ENCODE data around the gene C18orf63.

Gene C18orf63

GRCh38 chr18:74291771-74292540 is 23.7 kb upstream of the C18orf63 start, which contains the start of gene CYB5A (continued):
- no peak for TF ChIP-seq ZNF280D (tag by site-specific recombination; IDR thresholded peaks at IDR 0.05)
- 0 out of 2 replicates have a peak, but pooled peaks have one; percentile 25 for TF ChIP-seq BCL11B (tag by site-specific recombination; IDR thresholded peaks at IDR 0.05; ENCODE audit: low read depth)
- TF ChIP-seq ZNF311 (tag by site-specific recombination; IDR thresholded peaks at IDR 0.05; ENCODE audit: borderline replicate concordance): no peak
- no peak for TF ChIP-seq ZNF184 (tag by site-specific recombination; IDR thresholded peaks at IDR 0.05)
- TF ChIP-seq ZNF544 (tag by site-specific recombination; IDR thresholded peaks at IDR 0.05): no peak
- peak; percentile 91 for TF ChIP-seq ZFHX2 (tag by site-specific recombination; conservative IDR thresholded peaks at IDR 0.05)
- peak; percentile 75 for TF ChIP-seq ZBTB20 (tag by site-specific recombination; IDR thresholded peaks at IDR 0.05)
- TF ChIP-seq, protein P1, sequence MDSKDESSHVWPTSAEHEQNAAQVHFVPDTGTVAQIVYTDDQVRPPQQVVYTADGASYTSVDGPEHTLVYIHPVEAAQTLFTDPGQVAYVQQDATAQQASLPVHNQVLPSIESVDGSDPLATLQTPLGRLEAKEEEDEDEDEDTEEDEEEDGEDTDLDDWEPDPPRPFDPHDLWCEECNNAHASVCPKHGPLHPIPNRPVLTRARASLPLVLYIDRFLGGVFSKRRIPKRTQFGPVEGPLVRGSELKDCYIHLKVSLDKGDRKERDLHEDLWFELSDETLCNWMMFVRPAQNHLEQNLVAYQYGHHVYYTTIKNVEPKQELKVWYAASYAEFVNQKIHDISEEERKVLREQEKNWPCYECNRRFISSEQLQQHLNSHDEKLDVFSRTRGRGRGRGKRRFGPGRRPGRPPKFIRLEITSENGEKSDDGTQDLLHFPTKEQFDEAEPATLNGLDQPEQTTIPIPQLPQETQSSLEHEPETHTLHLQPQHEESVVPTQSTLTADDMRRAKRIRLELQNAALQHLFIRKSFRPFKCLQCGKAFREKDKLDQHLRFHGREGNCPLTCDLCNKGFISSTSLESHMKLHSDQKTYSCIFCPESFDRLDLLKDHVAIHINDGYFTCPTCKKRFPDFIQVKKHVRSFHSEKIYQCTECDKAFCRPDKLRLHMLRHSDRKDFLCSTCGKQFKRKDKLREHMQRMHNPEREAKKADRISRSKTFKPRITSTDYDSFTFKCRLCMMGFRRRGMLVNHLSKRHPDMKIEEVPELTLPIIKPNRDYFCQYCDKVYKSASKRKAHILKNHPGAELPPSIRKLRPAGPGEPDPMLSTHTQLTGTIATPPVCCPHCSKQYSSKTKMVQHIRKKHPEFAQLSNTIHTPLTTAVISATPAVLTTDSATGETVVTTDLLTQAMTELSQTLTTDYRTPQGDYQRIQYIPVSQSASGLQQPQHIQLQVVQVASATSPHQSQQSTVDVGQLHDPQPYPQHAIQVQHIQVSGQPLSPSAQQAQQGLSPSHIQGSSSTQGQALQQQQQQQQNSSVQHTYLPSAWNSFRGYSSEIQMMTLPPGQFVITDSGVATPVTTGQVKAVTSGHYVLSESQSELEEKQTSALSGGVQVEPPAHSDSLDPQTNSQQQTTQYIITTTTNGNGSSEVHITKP (tag by site-specific recombination; IDR thresholded peaks at IDR 0.05): peak; percentile 88
- TF ChIP-seq ZNF76 (tag by site-specific recombination; IDR thresholded peaks at IDR 0.05; ENCODE audit: borderline replicate concordance, low read depth): peak; percentile 45; the same call in 1 of the 2 replicates
- peak; percentile 62; the same call in 1 of the 2 replicates for TF ChIP-seq ZEB2 (tag by site-specific recombination; IDR thresholded peaks at IDR 0.05)
- TF ChIP-seq ZIC2 (tag by site-specific recombination; IDR thresholded peaks at IDR 0.05): peak; percentile 64
- TF ChIP-seq SP2 (tag by site-specific recombination; IDR thresholded peaks at IDR 0.05): peak; percentile 99
- no peak for TF ChIP-seq TRIM28 (IDR thresholded peaks at IDR 0.05; ENCODE audit: borderline replicate concordance, low read length)
- TF ChIP-seq GLI4 (tag by site-specific recombination; IDR thresholded peaks at IDR 0.05): no peak
- TF ChIP-seq, protein P2, sequence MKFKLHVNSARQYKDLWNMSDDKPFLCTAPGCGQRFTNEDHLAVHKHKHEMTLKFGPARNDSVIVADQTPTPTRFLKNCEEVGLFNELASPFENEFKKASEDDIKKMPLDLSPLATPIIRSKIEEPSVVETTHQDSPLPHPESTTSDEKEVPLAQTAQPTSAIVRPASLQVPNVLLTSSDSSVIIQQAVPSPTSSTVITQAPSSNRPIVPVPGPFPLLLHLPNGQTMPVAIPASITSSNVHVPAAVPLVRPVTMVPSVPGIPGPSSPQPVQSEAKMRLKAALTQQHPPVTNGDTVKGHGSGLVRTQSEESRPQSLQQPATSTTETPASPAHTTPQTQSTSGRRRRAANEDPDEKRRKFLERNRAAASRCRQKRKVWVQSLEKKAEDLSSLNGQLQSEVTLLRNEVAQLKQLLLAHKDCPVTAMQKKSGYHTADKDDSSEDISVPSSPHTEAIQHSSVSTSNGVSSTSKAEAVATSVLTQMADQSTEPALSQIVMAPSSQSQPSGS (tag by site-specific recombination; IDR thresholded peaks at IDR 0.05; ENCODE audit: low read depth): no peak
- TF ChIP-seq ZSCAN16 (tag by site-specific recombination; IDR thresholded peaks at IDR 0.05): no peak
- TF ChIP-seq EGR2 (tag by site-specific recombination; IDR thresholded peaks at IDR 0.05; ENCODE audit: low read depth): peak; percentile 81
- TF ChIP-seq YY2 (tag by site-specific recombination; IDR thresholded peaks at IDR 0.05): no peak
- no peak for TF ChIP-seq ZNF624 (tag by site-specific recombination; IDR thresholded peaks at IDR 0.05)
- no peak for TF ChIP-seq ELK4 (IDR thresholded peaks at IDR 0.05; ENCODE audit: borderline replicate concordance, low read depth, low read length)
- no peak for TF ChIP-seq ZNF2 (tag by site-specific recombination; IDR thresholded peaks at IDR 0.05)
- no peak for TF ChIP-seq MZF1 (tag by site-specific recombination; IDR thresholded peaks at IDR 0.05; ENCODE audit: borderline replicate concordance)
- TF ChIP-seq ZNF214 (tag by site-specific recombination; IDR thresholded peaks at IDR 0.05; ENCODE audit: borderline replicate concordance): no peak
- TF ChIP-seq WT1 (tag by site-specific recombination; IDR thresholded peaks at IDR 0.05): no peak
- no peak for TF ChIP-seq ZFP41 (tag by site-specific recombination; IDR thresholded peaks at IDR 0.05; ENCODE audit: borderline replicate concordance)
- TF ChIP-seq ZNF768 (tag by site-specific recombination; IDR thresholded peaks at IDR 0.05): no peak
- no peak for TF ChIP-seq SALL2 (tag by site-specific recombination; IDR thresholded peaks at IDR 0.05; ENCODE audit: borderline replicate concordance)
- no peak for TF ChIP-seq ZNF354C (tag by site-specific recombination; IDR thresholded peaks at IDR 0.05; ENCODE audit: borderline replicate concordance, low read depth)
- TF ChIP-seq YY1 (tag by site-specific recombination; IDR thresholded peaks at IDR 0.05): no peak
- TF ChIP-seq IKZF3 (tag by site-specific recombination; IDR thresholded peaks at IDR 0.05): no peak
